GM12878 (cell line): ENCODE data around the gene LPIN2. TPM values are rescaled to one million over a fixed set of nuclear protein-coding genes. Genes with fewer than 3 reads are reported as not detected.

Experiments
- BCLAF1 ChIP-seq: fragments of 450-650 bp; IDR thresholded peaks from 2 replicates; pipeline ENCODE4 v1.6.1; 2017; ENCODE audit warnings: antibody characterized with exemption, mild to moderate bottlenecking, moderate library complexity
- BRCA1 ChIP-seq: IDR thresholded peaks from 2 replicates; pipeline ENCODE4 v1.6.1; 2011; ENCODE audit warnings: low read depth, low read length, improper control_type of control experiment
- CBFB ChIP-seq: IDR thresholded peaks from 2 replicates; pipeline ENCODE4 v1.6.1; 2016; ENCODE audit warnings: antibody characterized with exemption, low read depth
- DPF2 ChIP-seq: fragments of 450-650 bp; IDR thresholded peaks from 2 replicates; pipeline ENCODE4 v1.6.1; 2017; ENCODE audit warnings: mild to moderate bottlenecking
- HDAC2 ChIP-seq: fragments of 200-600 bp; sonication (generic); IDR thresholded peaks from 2 replicates; pipeline ENCODE4 v1.6.1; 2017
- HDAC6 ChIP-seq: fragments of 200-600 bp; sonication (generic); IDR thresholded peaks from one replicate; pipeline ENCODE4 v1.8.0; 2017; ENCODE audit warnings: antibody characterized with exemption; ENCODE audit not compliant: unreplicated experiment
- USF2 ChIP-seq: IDR thresholded peaks from 2 replicates; pipeline ENCODE4 v1.6.1; 2011; ENCODE audit warnings: low read depth, low read length, improper control_type of control experiment, borderline replicate concordance
- polyA plus RNA-seq, 11 experiments: library from polyadenylated mRNA; depleted of rRNA in 4 of 11; unstranded in 6 of 11; stranded (reverse) in 5 of 11; fragments of >200 nt; fragmentation: Nextera tagmentation in 4 of 11; fragmentation: Illumina TruSeq in 1 of 11; extraction: Ambion mirVana in 4 of 11; extraction: Trizol in 1 of 11; gene quantifications; 1 replicate in 1 of 11; 2 replicates in 10 of 11; pipeline versions ENCODE4 v1.2.1 to v1.2.3, GENCODE V29; 2011 to 2016; ENCODE audit warnings: inconsistent platforms in 2 of 11, missing spikeins in 2 of 11, low read depth in 1 of 11
- total RNA-seq, 4 experiments: library from RNA; depleted of rRNA in 3 of 4; stranded (reverse); fragments of >200 nt in 3 of 4; fragmentation: Illumina TruSeq in 1 of 4; extraction: Trizol in 1 of 4; gene quantifications; 2 replicates each; pipeline versions ENCODE4 v1.2.1 to v1.2.3, GENCODE V29; 2013 to 2021

The LPIN2 gene
- total and polyA plus RNA-seq, 10 of the 15 experiments (the other 5 are each of a cell fraction or from before 2014, with no cell fraction given) = 4.1 to 28.0 (median 15.9) TPM

GRCh38 chr18:2987876-2988790 is 24.8 kb downstream of the LPIN2 start (continued):
- TF ChIP-seq HDAC2 (no peak), BRCA1 (no peak), CBFB (no peak), DPF2 (no peak), BCLAF1 (no peak), USF2 (no peak), HDAC6 (no peak)
- TF ChIP-seq, all 136 proteins: peak for 0
